ENCODE measurements around the gene KCNG1. TPM values are rescaled to one million over a fixed set of nuclear protein-coding genes. Genes with fewer than 3 reads are reported as not detected.

KCNG1 gene
- total and polyA plus RNA-seq, 2 of the 8 experiments (the other 6 are each of a cell fraction or from before 2014, with no cell fraction given), result 16.0 to 18.0 TPM

GRCh38 chr20:50980071-50980681 lies 42.7 kb downstream of the KCNG1 start:
- Histone ChIP-seq H4K5ac (ENCODE audit: insufficient read length, low read depth, low read length) (no peak overlapping the region), H3K79me2 (ENCODE audit: control insufficient read depth in 1 of 2, insufficient read depth in 2 of 2, low read length in 2 of 2) (no peaks in the 10 kb centered on the region), H3K9ac (replicated peaks in 1 of 4; ENCODE audit: extremely low read depth in 1 of 4, low read depth in 3 of 4, low read length in 3 of 4) (no peak overlapping the region), H3K36me3 (ENCODE audit: control insufficient read depth in 2 of 4, insufficient read depth in 4 of 4, low read length in 3 of 4) (no peaks in the 10 kb centered on the region), H3K14ac (ENCODE audit: insufficient read length) (no peak overlapping the region), H2AFZ (ENCODE audit: low read length) (no peak overlapping the region), H3K18ac (ENCODE audit: extremely low read depth, low read length) (no peak overlapping the region), H3K27ac (ENCODE audit: low read depth, low read length) (no peak overlapping the region), H3K27me3 (replicated peaks in 1 of 4; ENCODE audit: control insufficient read depth in 3 of 4, extremely low read depth in 1 of 4, insufficient read depth in 3 of 4, low read length in 3 of 4) (no peaks in the 10 kb centered on the region; a peak in 1 of 7 replicates), H2BK12ac (ENCODE audit: low read depth, low read length) (no peak overlapping the region), H4K20me1 (replicated peaks in 1 of 2; ENCODE audit: control insufficient read depth in 1 of 2, insufficient read depth in 2 of 2, low read length in 2 of 2) (no peaks in the 10 kb centered on the region), H3K79me1 (ENCODE audit: low read depth, low read length) (no peaks in the 10 kb centered on the region), H2BK15ac (ENCODE audit: low read length) (no peak overlapping the region), H3K4me1 (replicated peaks in 1 of 4; ENCODE audit: control insufficient read depth in 3 of 4, insufficient read depth in 4 of 4, low read length in 3 of 4) (peaks cover 0 to 2% (median 0%) of the 10 kb centered on the region in 4 experiments; a peak in 1 of 7 replicates), H3K9me3 (ENCODE audit: insufficient read depth in 2 of 2, low read depth in 1 of 2, low read length in 1 of 2) (no peaks in the 10 kb centered on the region), H4K8ac (ENCODE audit: extremely low read depth, insufficient read depth, low read length) (no peak overlapping the region), H4K91ac (replicated peaks; ENCODE audit: insufficient read length, low read length) (no peak overlapping the region), H3K23ac (ENCODE audit: insufficient read length) (no peak overlapping the region), H2AK5ac (ENCODE audit: low read depth, low read length) (no peak overlapping the region), H2BK5ac (ENCODE audit: low read depth, low read length) (no peak overlapping the region), H3K4ac (replicated peaks; ENCODE audit: insufficient read length, low read depth, low read length) (no peak overlapping the region), H3K4me3 (ENCODE audit: extremely low read depth in 1 of 4, insufficient read depth in 2 of 4, low read depth in 3 of 4, low read length in 4 of 4) (no peak overlapping the region), H2BK120ac (replicated peaks; ENCODE audit: low read depth, low read length) (no peak overlapping the region), H3K4me2 (ENCODE audit: insufficient read depth in 1 of 2, low read depth in 2 of 2, low read length in 2 of 2) (no peak overlapping the region), H3K23me2 (ENCODE audit: low read depth, low read length) (0 out of 2 replicates have a peak, but pooled peaks cover 2% of the 10 kb centered on the region), H2BK20ac (ENCODE audit: low read length) (no peak overlapping the region), H3K56ac (replicated peaks; ENCODE audit: insufficient read length, low read depth, low read length) (no peak overlapping the region)
- no peak for TF ChIP-seq EZH2 (IDR thresholded peaks at IDR 0.05; ENCODE audit: low read depth, low read length, severe bottlenecking)
- CTCF ChIA-PET (ENCODE audit: partially characterized antibody), result interaction anchor here (0.6 to 7.6 kb wide), 18 partner anchors 8 to 615 kb away, joined by 3 to 54 read pairs (median 6); partner anchors contain the start of genes DPM1 and MOCS3
- DNase-seq (ENCODE audit: low read depth in 1 of 2, low spot score in 2 of 2) (no peak), FAIRE-seq (no peak)
- 90% methylated on average over 8 of the region's 8 CpGs; no CpG with 5 or more reads in 1 of the 2 experiments for WGBS, 2 experiments (ENCODE audit: extremely low coverage in 1 of 2, insufficient coverage in 1 of 2, insufficient read length in 1 of 2, insufficient replicate concordance in 2 of 2, low coverage in 1 of 2, low lambda C conversion rate in 2 of 2, missing lambda C conversion rate in 1 of 2)
- POLR2A ChIA-PET (ENCODE audit: partially characterized antibody), result no interaction called here

All from H1 (cell line).